ENCODE results near the gene MRC2.

MRC2 gene

GRCh38 chr17:62637809-62638208 is 10.3 kb downstream of the MRC2 start:
- DNase-seq: no peak

- no peak for DNase-seq
Observed at GRCh38 chr17:62641153-62641552, 13.7 kb downstream of the MRC2 start.

GRCh38 chr17:62641951-62642350 is 14.5 kb downstream of the MRC2 start:
- no peak for DNase-seq

- no peak for DNase-seq
Observed at GRCh38 chr17:62643496-62643895, 16.0 kb downstream of the MRC2 start.

- peak; percentile 86 for DNase-seq
Observed at GRCh38 chr17:62644487-62645173, 17.2 kb downstream of the MRC2 start.

GRCh38 chr17:62648251-62648955 is 20.9 kb downstream of the MRC2 start:
- DNase-seq: no peak

GRCh38 chr17:62648956-62649294 is 21.5 kb downstream of the MRC2 start:
- DNase-seq: no peak

GRCh38 chr17:62649570-62649969 is 22.1 kb downstream of the MRC2 start:
- no peak for DNase-seq

- DNase-seq: no peak
Observed at GRCh38 chr17:62650587-62650986, 23.1 kb downstream of the MRC2 start.

GRCh38 chr17:62652251-62653001 is 25.0 kb downstream of the MRC2 start:
- peak; percentile 55 for DNase-seq

GRCh38 chr17:62653002-62653825 is 25.7 kb downstream of the MRC2 start:
- DNase-seq: peak; percentile 95

GRCh38 chr17:62653826-62654761 is 26.6 kb downstream of the MRC2 start:
- no peak for DNase-seq

- DNase-seq: no peak
Observed at GRCh38 chr17:62655656-62656055, 28.2 kb downstream of the MRC2 start.

GRCh38 chr17:62656446-62656845 is 29.0 kb downstream of the MRC2 start:
- no peak for DNase-seq

- no peak for DNase-seq
Observed at GRCh38 chr17:62657145-62657665, 29.7 kb downstream of the MRC2 start.

GRCh38 chr17:62657690-62658089 is 30.2 kb downstream of the MRC2 start:
- no peak for DNase-seq

GRCh38 chr17:62658136-62658920 is 30.9 kb downstream of the MRC2 start:
- no peak for DNase-seq

- DNase-seq: no peak
Observed at GRCh38 chr17:62660629-62661118, 33.2 kb downstream of the MRC2 start.

GRCh38 chr17:62661337-62661736 is 33.9 kb downstream of the MRC2 start:
- DNase-seq: no peak

- DNase-seq: no peak
Observed at GRCh38 chr17:62662855-62663254, 35.4 kb downstream of the MRC2 start.

- no peak for DNase-seq
Observed at GRCh38 chr17:62663304-62663703, 35.8 kb downstream of the MRC2 start.
